Large intestine (tissue), 1 donor: Measurements from ENCODE around the gene ARHGEF25. TPM values are rescaled to one million over a fixed set of nuclear protein-coding genes. Genes with fewer than 3 reads are reported as not detected.

Source experiments
- polyA plus RNA-seq: library from polyadenylated mRNA; unstranded; fragments of 120-200 nt; gene quantifications from one replicate; pipeline ENCODE4 v1.2.1, GENCODE V29; 2013

Gene ARHGEF25
- polyA plus RNA-seq, 1 donor = 17.8 TPM

Other genes with a start within 250 kb of the ARHGEF25 start
- gene R3HDM2, start 180.4 kb upstream of the ARHGEF25 start, polyA plus RNA-seq = 64.2 TPM
- 0.40 TPM for gene INHBC, start 176.7 kb upstream of the ARHGEF25 start, polyA plus RNA-seq
- gene INHBE, start 156.1 kb upstream of the ARHGEF25 start, polyA plus RNA-seq = 0.28 TPM
- gene GLI1, start 151.7 kb upstream of the ARHGEF25 start, polyA plus RNA-seq = 7.3 TPM
- gene ARHGAP9, start 131.6 kb upstream of the ARHGEF25 start, polyA plus RNA-seq = 16.1 TPM
- 81.9 TPM for gene MARS1, start 123.4 kb upstream of the ARHGEF25 start, polyA plus RNA-seq
- 39.9 TPM for gene DDIT3, start 90.9 kb upstream of the ARHGEF25 start, polyA plus RNA-seq
- gene MBD6, start 88.6 kb upstream of the ARHGEF25 start, polyA plus RNA-seq = 67.7 TPM
- 136 TPM for gene DCTN2, start 64.2 kb upstream of the ARHGEF25 start, polyA plus RNA-seq
- 12.3 TPM for gene KIF5A, start 61.4 kb upstream of the ARHGEF25 start, polyA plus RNA-seq
- 26.0 TPM for gene PIP4K2C, start 20.2 kb upstream of the ARHGEF25 start, polyA plus RNA-seq
- gene DTX3, start 6.6 kb upstream of the ARHGEF25 start, polyA plus RNA-seq = 25.9 TPM
- gene B4GALNT1, start 21.8 kb downstream of the ARHGEF25 start, polyA plus RNA-seq = 2.4 TPM
- gene OS9, start 82.7 kb downstream of the ARHGEF25 start, polyA plus RNA-seq = 264 TPM
- gene AGAP2, start 127.3 kb downstream of the ARHGEF25 start, polyA plus RNA-seq = 2.9 TPM
- 62.2 TPM for gene TSPAN31, start 133.6 kb downstream of the ARHGEF25 start, polyA plus RNA-seq
- gene CDK4, start 140.9 kb downstream of the ARHGEF25 start, polyA plus RNA-seq = 196 TPM
- gene MARCHF9, start 143.7 kb downstream of the ARHGEF25 start, polyA plus RNA-seq = 28.1 TPM
- 1.8 TPM for gene CYP27B1, start 155.6 kb downstream of the ARHGEF25 start, polyA plus RNA-seq
- 22.8 TPM for gene METTL1, start 160.7 kb downstream of the ARHGEF25 start, polyA plus RNA-seq
- gene EEF1AKMT3, start 161.2 kb downstream of the ARHGEF25 start, polyA plus RNA-seq = 8.0 TPM
- 36.0 TPM for gene TSFM, start 171.4 kb downstream of the ARHGEF25 start, polyA plus RNA-seq
- 9.9 TPM for gene AVIL, start 207.3 kb downstream of the ARHGEF25 start, polyA plus RNA-seq
- gene CTDSP2, start 235.3 kb downstream of the ARHGEF25 start, polyA plus RNA-seq = 131 TPM